ENCODE measurements around the gene RRM2. TPM values are rescaled to one million over a fixed set of nuclear protein-coding genes. Genes with fewer than 3 reads are reported as not detected.

RRM2 gene
- total and polyA plus RNA-seq, 8 donors: 1.2 to 30.3 (median 12.8) TPM

- TF ChIP-seq CTCF (IDR thresholded peaks at IDR 0.05): no peak
- TF ChIP-seq POLR2AphosphoS5 (IDR thresholded peaks at IDR 0.05): no peak
- TF ChIP-seq POLR2A (IDR thresholded peaks at IDR 0.05): no peak
- no peak for TF ChIP-seq EP300 (IDR thresholded peaks at IDR 0.05)
- DNase-seq: no peak
- no peaks in the 10 kb centered on the region for H3K27me3 ChIP-seq
- H3K4me3 ChIP-seq: no peak overlapping the region
- WGBS, 5 donors: 84 to 91% (median 88%) methylated on average over 14 to 16 of the region's 16 CpGs
- intact Hi-C loops (cut with DNase I; ENCODE audit: low total_unique reads): loop anchor here (10.0 kb wide), 1 partner anchor 284 kb away; no protein-coding TSS in a partner anchor
- H3K4me1 ChIP-seq: peaks cover 0 to 10% (median 5%) of the 10 kb centered on the region in 4 donors
- no peaks in the 10 kb centered on the region for H3K9me3 ChIP-seq
- no peaks in the 10 kb centered on the region for H3K36me3 ChIP-seq
- no peak overlapping the region for H3K27ac ChIP-seq
Observed at GRCh38 chr2:10140841-10141610, 18.5 kb downstream of the RRM2 start.

DNA sequence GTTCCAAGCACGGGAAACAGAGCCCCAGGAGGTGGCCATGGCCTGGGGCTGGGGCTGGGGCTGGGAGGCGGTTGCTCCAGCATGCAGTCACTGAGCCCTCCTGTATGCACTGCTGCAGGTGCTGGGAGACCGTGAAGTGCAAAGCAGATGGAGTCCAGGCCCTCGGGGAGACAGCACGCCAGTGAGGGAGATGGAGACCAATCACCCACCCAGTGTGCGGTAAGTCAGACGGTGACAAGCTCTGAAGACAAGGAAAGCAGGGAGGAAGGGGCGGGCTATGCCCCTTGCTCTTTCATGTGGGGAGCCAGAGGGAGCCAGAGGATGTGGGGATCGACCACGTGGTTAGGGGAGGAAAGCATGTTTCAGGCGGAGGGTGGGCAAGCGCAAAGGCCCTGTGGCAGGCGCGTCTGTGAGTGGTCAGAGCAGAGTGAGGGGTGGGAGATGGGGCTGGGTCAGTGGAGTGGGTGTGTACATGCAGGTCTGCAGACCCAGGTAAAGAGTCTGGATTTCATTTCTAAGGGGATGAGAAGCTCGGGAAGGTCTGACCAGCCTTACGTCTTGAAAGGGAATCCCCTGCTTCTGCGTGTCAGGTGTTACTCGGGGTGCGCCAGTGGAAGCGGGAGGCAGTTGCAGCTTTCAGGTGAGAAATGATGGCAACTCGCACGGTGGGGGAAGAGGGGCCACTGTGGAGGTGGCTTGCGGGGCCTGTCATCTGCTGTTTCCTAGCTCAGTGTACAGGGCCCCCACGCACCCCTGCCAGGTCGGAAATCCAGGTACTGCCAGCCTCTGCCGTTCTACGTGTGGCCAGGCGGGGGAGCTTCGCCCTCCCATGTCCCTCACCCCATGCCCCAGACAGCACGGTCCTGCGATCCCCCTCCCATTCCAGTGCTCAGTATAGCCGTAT lies 19.4 kb downstream of the RRM2 start:
- intact Hi-C loops (cut with DNase I; ENCODE audit: low total_unique reads): loop anchor here (10.0 kb wide), 1 partner anchor 283 kb away; no protein-coding TSS in a partner anchor
- 71 to 78% (median 73%) methylated on average over 32 of the region's 32 CpGs for WGBS, 5 donors
- DNase-seq: peak; percentile 59 to 66
- Histone ChIP-seq H3K4me3 (no peak overlapping the region), H3K36me3 (no peaks in the 10 kb centered on the region), H3K9me3 (no peaks in the 10 kb centered on the region), H3K4me1 (peaks cover 0 to 10% (median 5%) of the 10 kb centered on the region in 4 donors), H3K27ac (no peak overlapping the region), H3K27me3 (no peaks in the 10 kb centered on the region)
- TF ChIP-seq EP300 (IDR thresholded peaks at IDR 0.05) (no peak), CTCF (IDR thresholded peaks at IDR 0.05) (peak in 5 of 7 experiments; percentile 45 to 75 (median 58)), POLR2A (IDR thresholded peaks at IDR 0.05) (no peak)

- Histone ChIP-seq H3K27me3 (no peaks in the 10 kb centered on the region), H3K4me3 (no peak overlapping the region), H3K4me1 (peaks cover 0 to 10% (median 5%) of the 10 kb centered on the region in 4 donors), H3K36me3 (no peaks in the 10 kb centered on the region), H3K9me3 (no peaks in the 10 kb centered on the region), H3K27ac (no peak overlapping the region)
- DNase-seq: no peak
- no peak for TF ChIP-seq POLR2A (IDR thresholded peaks at IDR 0.05)
- no peak for TF ChIP-seq POLR2AphosphoS5 (IDR thresholded peaks at IDR 0.05)
- 87 to 93% (median 87%) methylated on average over 11 of the region's 11 CpGs for WGBS, 5 donors
- intact Hi-C loops (cut with DNase I; ENCODE audit: low total_unique reads): loop anchor here (10.0 kb wide), 1 partner anchor 282 kb away; no protein-coding TSS in a partner anchor
Observed at GRCh38 chr2:10142640-10142965, 20.1 kb downstream of the RRM2 start.

- WGBS, 5 donors: 70 to 85% (median 80%) methylated on average over 16 of the region's 16 CpGs
- TF ChIP-seq EP300 (IDR thresholded peaks at IDR 0.05) (no peak), POLR2AphosphoS5 (IDR thresholded peaks at IDR 0.05) (no peak)
- H3K27me3 ChIP-seq: no peaks in the 10 kb centered on the region
- no peaks in the 10 kb centered on the region for H3K9me3 ChIP-seq
- no peak for DNase-seq
- H3K36me3 ChIP-seq: no peaks in the 10 kb centered on the region
- peaks cover 0 to 10% (median 5%) of the 10 kb centered on the region in 4 donors for H3K4me1 ChIP-seq
- no peak overlapping the region for H3K4me3 ChIP-seq
- intact Hi-C loops (cut with DNase I; ENCODE audit: low total_unique reads): loop anchor here (10.0 kb wide), 1 partner anchor 280 kb away; no protein-coding TSS in a partner anchor
- H3K27ac ChIP-seq: peak overlapping the region in 4 of 5 donors; percentile 20 to 50 (median 38)
Observed at GRCh38 chr2:10144771-10145518, 22.4 kb downstream of the RRM2 start.

Data from stomach (tissue), 9 donors.